Measurements from ENCODE around the gene HACD2. TPM values are rescaled to one million over a fixed set of nuclear protein-coding genes. Genes with fewer than 3 reads are reported as not detected.

Gene HACD2
- total RNA-seq, 1 experiment from 2014 or later: 43.0 TPM

GRCh38 chr3:123564056-123564455, 20.8 kb downstream of the HACD2 start (continued):
- TF ChIP-seq EZH2 (IDR thresholded peaks at IDR 0.05) (no peak), POLR2A (IDR thresholded peaks at IDR 0.05; ENCODE audit: borderline replicate concordance, extremely low read depth, insufficient read depth, insufficient read length) (no peak)

- Histone ChIP-seq H3K4me1 (ENCODE audit: control insufficient read depth in 1 of 2, insufficient read depth in 2 of 2, low read length in 2 of 2) (no peaks in the 10 kb centered on the region), H3K36me3 (ENCODE audit: control insufficient read depth in 1 of 2, insufficient read depth in 2 of 2, low read length in 2 of 2) (no peaks in the 10 kb centered on the region; a peak in 1 of 4 replicates), H3K79me2 (ENCODE audit: insufficient read depth, low read length) (peaks cover 13% of the 10 kb centered on the region), H3K27me3 (ENCODE audit: insufficient read depth, low read length) (no peaks in the 10 kb centered on the region), H4K20me1 (ENCODE audit: insufficient read depth) (no peaks in the 10 kb centered on the region; the same call in 1 of the 2 replicates), H3K27ac (ENCODE audit: low read depth, low read length) (no peak overlapping the region), H3K4me3 (replicated peaks in 1 of 2; ENCODE audit: low read depth in 1 of 2, low read length in 2 of 2) (no peak overlapping the region), H2AFZ (ENCODE audit: low read depth, low read length, poor library complexity, severe bottlenecking) (no peak overlapping the region), H3K9me3 (ENCODE audit: control insufficient read depth in 1 of 2, insufficient read depth in 1 of 2, low read depth in 1 of 2, low read length in 2 of 2) (no peaks in the 10 kb centered on the region), H3K9ac (ENCODE audit: low read length) (no peak overlapping the region), H3K4me2 (ENCODE audit: low read length) (no peak overlapping the region), H3K9me2 (ENCODE audit: insufficient read depth) (no peaks in the 10 kb centered on the region)
- no peak for DNase-seq (ENCODE audit: low read depth, low spot score)
- ChIA-PET RAD21 (ENCODE audit: low non-redundant PET in 1 of 2, low total read pairs in 2 of 2, uncharacterized antibody in 2 of 2, unreplicated experiment in 2 of 2) (no interaction called here), POLR2A (no interaction called here), CTCF (interaction anchor here (0.6 to 1.1 kb wide), 3 partner anchors 15 to 255 kb away, joined by 3 read pairs; no protein-coding TSS in a partner anchor)
- no TSS peak for BruUV-seq (replicated peaks)
- TF ChIP-seq ZFX (IDR thresholded peaks at IDR 0.05) (no peak), SP1 (IDR thresholded peaks at IDR 0.05; ENCODE audit: low read depth) (no peak), ZNF274 (IDR thresholded peaks at IDR 0.05; ENCODE audit: low read depth, low read length) (no peak), FOSL1 (IDR thresholded peaks at IDR 0.05; ENCODE audit: low read depth) (no peak), CTCF (IDR thresholded peaks at IDR 0.05 in 2 of 3, conservative IDR thresholded peaks at IDR 0.05 in 1 of 3; ENCODE audit: borderline replicate concordance in 1 of 3, insufficient read depth in 1 of 3, low read depth in 2 of 3, low read length in 2 of 3) (no peak), ZBTB33 (IDR thresholded peaks at IDR 0.05; ENCODE audit: extremely low read depth, insufficient replicate concordance, low read length) (no peak), SRF (IDR thresholded peaks at IDR 0.05; ENCODE audit: low read depth) (no peak), MAX (IDR thresholded peaks at IDR 0.05) (no peak), CBX3 (IDR thresholded peaks at IDR 0.05; ENCODE audit: low read depth) (no peak), ELF1 (IDR thresholded peaks at IDR 0.05; ENCODE audit: borderline replicate concordance, low read depth) (no peak), JUND (IDR thresholded peaks at IDR 0.05) (no peak), REST (IDR thresholded peaks at IDR 0.05; ENCODE audit: low read depth) (no peak), EGR1 (IDR thresholded peaks at IDR 0.05; ENCODE audit: low read depth) (no peak), YY1 (IDR thresholded peaks at IDR 0.05; ENCODE audit: extremely low read depth, insufficient replicate concordance, low read depth, low read length) (no peak), CEBPB (IDR thresholded peaks at IDR 0.05; ENCODE audit: low read depth) (no peak), EZH2 (IDR thresholded peaks at IDR 0.05) (no peak)
- intact Hi-C loops (cut with micrococcal nuclease): no loop called here
- ATAC-seq: no peak
Measured at GRCh38 chr3:123562547-123562946, 22.3 kb downstream of the HACD2 start.

Measured in HCT116 (cell line).